ENCODE measurements around the gene PANX2. TPM values are rescaled to one million over a fixed set of nuclear protein-coding genes. Genes with fewer than 3 reads are reported as not detected.

The PANX2 gene
- total RNA-seq, 4 donors from 2014 or later: 1.3 to 1.8 (median 1.6) TPM

GRCh38 chr22:50194037-50194805 lies 23.7 kb downstream of the PANX2 start:
- TF ChIP-seq, protein P1, sequence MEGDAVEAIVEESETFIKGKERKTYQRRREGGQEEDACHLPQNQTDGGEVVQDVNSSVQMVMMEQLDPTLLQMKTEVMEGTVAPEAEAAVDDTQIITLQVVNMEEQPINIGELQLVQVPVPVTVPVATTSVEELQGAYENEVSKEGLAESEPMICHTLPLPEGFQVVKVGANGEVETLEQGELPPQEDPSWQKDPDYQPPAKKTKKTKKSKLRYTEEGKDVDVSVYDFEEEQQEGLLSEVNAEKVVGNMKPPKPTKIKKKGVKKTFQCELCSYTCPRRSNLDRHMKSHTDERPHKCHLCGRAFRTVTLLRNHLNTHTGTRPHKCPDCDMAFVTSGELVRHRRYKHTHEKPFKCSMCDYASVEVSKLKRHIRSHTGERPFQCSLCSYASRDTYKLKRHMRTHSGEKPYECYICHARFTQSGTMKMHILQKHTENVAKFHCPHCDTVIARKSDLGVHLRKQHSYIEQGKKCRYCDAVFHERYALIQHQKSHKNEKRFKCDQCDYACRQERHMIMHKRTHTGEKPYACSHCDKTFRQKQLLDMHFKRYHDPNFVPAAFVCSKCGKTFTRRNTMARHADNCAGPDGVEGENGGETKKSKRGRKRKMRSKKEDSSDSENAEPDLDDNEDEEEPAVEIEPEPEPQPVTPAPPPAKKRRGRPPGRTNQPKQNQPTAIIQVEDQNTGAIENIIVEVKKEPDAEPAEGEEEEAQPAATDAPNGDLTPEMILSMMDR (IDR thresholded peaks at IDR 0.05): no peak
- ATAC-seq (ENCODE audit: low FRiP score): no peak
- DNase-seq (ENCODE audit: low spot score): no peak

DNA sequence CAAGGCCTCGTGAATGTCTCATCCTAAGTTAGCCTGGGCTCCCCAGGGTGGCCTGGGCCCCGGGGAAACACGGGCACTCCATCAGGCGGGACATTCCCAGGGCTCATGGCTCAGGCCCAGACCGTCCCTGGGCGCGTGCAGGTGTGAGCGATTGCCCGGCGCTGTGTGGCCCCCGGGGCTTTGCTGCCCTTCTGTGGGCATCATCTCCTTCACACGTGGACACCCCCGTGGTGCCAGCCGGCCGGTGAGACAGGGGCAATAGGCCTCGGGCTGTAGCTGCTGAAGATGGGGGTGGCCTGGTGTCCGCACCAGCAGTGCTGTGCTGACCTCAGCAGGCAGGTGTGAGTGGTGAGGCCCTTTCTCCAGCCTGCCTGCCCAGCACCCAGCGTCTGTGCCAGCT lies 25.7 kb downstream of the PANX2 start:
- TF ChIP-seq, protein P1 (IDR thresholded peaks at IDR 0.05): no peak
- DNase-seq (ENCODE audit: low spot score) (no peak), ATAC-seq (ENCODE audit: low FRiP score) (no peak)

GRCh38 chr22:50197000-50197800 lies 26.7 kb downstream of the PANX2 start:
- no peak for DNase-seq (ENCODE audit: low spot score)
- ATAC-seq (ENCODE audit: low FRiP score): no peak
- TF ChIP-seq, protein P1 (IDR thresholded peaks at IDR 0.05): no peak

- TF ChIP-seq, protein P1 (IDR thresholded peaks at IDR 0.05): no peak
- DNase-seq (ENCODE audit: low spot score): no peak
- no peak for ATAC-seq (ENCODE audit: low FRiP score)
Observed at GRCh38 chr22:50197856-50198623, 27.5 kb downstream of the PANX2 start.

DNA sequence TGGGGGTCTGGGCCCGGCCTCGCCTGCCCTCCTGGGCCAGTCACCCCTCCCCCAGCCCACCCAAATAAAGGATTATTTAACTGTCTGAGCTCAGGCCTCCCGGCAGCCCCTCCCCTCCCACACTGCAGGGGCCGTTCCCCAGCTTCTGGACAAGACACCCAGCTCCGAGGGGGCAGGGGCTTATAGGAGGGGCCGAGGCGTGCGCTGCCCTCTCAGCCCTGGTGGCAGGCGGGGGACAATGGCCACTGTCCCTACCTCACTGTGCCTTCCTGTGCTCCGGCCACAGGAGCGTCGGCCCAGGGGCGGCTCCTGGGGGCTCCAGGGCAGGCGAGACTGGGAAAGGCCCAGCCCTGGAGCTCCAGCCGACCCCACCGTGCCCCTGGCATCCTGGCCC lies 28.1 kb downstream of the PANX2 start:
- TF ChIP-seq, protein P1 (IDR thresholded peaks at IDR 0.05): no peak
- DNase-seq (ENCODE audit: low spot score): no peak
- no peak for ATAC-seq (ENCODE audit: low FRiP score)

- ATAC-seq (ENCODE audit: low FRiP score): no peak
- TF ChIP-seq, protein P1 (IDR thresholded peaks at IDR 0.05): no peak
Observed at GRCh38 chr22:50199251-50199721, 28.8 kb downstream of the PANX2 start.

More at GRCh38 chr22:50199251-50199721, 28.8 kb downstream of the PANX2 start:
- no peak for DNase-seq (ENCODE audit: low spot score)
